Loucy (cell line): ENCODE data around the gene FAM168B.

Source experiments
- H2AFZ ChIP-seq: fragments of 200-600 bp; sonication (generic); 2 replicates; pipeline ENCODE4 v1.6.0; 2016; ENCODE audit warnings: antibody characterized with exemption, mild to moderate bottlenecking, low read length, moderate library complexity
- H3F3A ChIP-seq: fragments of 200-600 bp; 2 replicates; pipeline ENCODE4 v1.6.0; 2016; ENCODE audit warnings: antibody characterized with exemption, low read depth, mild to moderate bottlenecking
- H3K27me3 ChIP-seq: fragments of 200-600 bp; sonication (generic); 2 replicates; pipeline ENCODE4 v1.6.1; 2014; ENCODE audit warnings: low read length, mild to moderate bottlenecking; ENCODE audit not compliant: insufficient read depth, poor library complexity, severe bottlenecking
- H3K36me3 ChIP-seq: fragments of 200-600 bp; sonication (generic); 2 replicates; pipeline ENCODE4 v1.6.1; 2016; ENCODE audit warnings: low read length; ENCODE audit not compliant: insufficient read depth
- H3K4me1 ChIP-seq: fragments of 200-600 bp; sonication (generic); 2 replicates; pipeline ENCODE4 v1.5.1; 2014; ENCODE audit warnings: low read length, mild to moderate bottlenecking; ENCODE audit not compliant: insufficient read depth, poor library complexity, severe bottlenecking
- H3K4me2 ChIP-seq: fragments of 200-600 bp; sonication (generic); 2 replicates; pipeline ENCODE4 v1.6.0; 2014; ENCODE audit warnings: antibody characterized with exemption, low read length, low read depth, mild to moderate bottlenecking; ENCODE audit not compliant: poor library complexity, severe bottlenecking
- H3K4me3 ChIP-seq: fragments of 200-600 bp; sonication (generic); 2 replicates; pipeline ENCODE4 v1.5.1; 2014; ENCODE audit warnings: low read length, mild to moderate bottlenecking, mixed read lengths; ENCODE audit not compliant: poor library complexity, severe bottlenecking
- H3K79me2 ChIP-seq: fragments of 200-600 bp; sonication (generic); 2 replicates; pipeline ENCODE4 v1.6.1; 2014; ENCODE audit warnings: low read length; ENCODE audit not compliant: insufficient read depth
- H3K9ac ChIP-seq: fragments of 200-600 bp; sonication (generic); 2 replicates; pipeline ENCODE4 v1.6.0; 2014; ENCODE audit warnings: mild to moderate bottlenecking, low read depth, low read length, moderate library complexity; ENCODE audit not compliant: poor library complexity, severe bottlenecking
- H3K9me2 ChIP-seq: fragments of 200-600 bp; sonication (generic); replicated peaks from 2 replicates; pipeline ENCODE4 v1.6.1; 2016; ENCODE audit warnings: low read depth, low read length, mixed read lengths
- H3K9me3 ChIP-seq: fragments of 200-600 bp; sonication (generic); 2 replicates; pipeline ENCODE4 v1.6.1; 2014; ENCODE audit warnings: mild to moderate bottlenecking, antibody characterized with exemption, low read length, low read depth; ENCODE audit not compliant: insufficient read depth
- H4K20me1 ChIP-seq: fragments of 200-600 bp; sonication (generic); 2 replicates; pipeline ENCODE4 v1.6.0; 2014; ENCODE audit warnings: antibody characterized with exemption, low read length, mild to moderate bottlenecking; ENCODE audit not compliant: insufficient read depth, poor library complexity, severe bottlenecking
- EZH2phosphoT487 ChIP-seq: fragments of 200-600 bp; IDR thresholded peaks from 2 replicates; pipeline ENCODE4 v1.6.1; 2018; ENCODE audit warnings: antibody characterized with exemption, mild to moderate bottlenecking, moderate library complexity, borderline replicate concordance
- TF ChIP-seq, protein P1 (sequence below): fragments of 200-600 bp; sonication (generic); conservative IDR thresholded peaks from 2 replicates; pipeline ENCODE4 v1.5.1; 2014; ENCODE audit warnings: mild to moderate bottlenecking, antibody characterized with exemption, low read length

Gene FAM168B

DNA sequence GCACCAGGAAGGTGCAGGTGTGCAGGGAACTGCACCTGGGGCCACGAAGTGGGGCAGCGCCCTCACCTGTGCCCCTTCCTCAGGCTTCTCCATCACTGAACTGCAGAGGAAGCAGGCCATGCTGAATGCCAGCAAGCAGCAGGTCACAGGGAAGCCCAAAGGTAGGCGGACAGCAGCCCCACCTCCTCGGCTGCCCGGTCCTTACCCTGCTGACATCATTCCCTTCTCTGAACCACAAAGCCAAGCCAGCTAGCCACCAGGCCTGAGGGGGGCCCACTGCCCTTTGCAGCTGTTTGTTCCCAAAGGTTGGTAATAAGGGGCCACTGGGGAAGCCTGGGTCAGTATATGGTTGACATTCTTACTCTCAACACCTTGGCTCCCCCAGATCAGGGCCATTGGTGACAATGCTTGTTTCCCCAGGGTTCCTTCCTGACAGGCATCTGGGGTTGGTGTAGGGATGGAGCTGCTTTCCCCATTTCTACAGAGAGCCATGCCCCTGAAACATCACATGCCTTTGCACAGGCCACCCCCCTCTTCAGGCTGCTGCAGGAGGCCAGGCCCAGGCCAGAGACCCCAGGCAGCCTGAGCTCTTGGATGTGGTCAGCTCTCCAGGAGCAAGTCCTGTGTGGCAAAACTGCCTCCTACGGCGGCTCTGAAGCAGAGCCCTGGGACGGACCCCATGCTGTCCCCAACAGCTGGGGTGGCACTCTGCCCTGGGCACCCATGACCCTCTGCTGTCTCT, 47.8 kb downstream of the FAM168B start:
- Histone ChIP-seq H3F3A (no peaks in the 10 kb centered on the region), H3K4me3 (no peak overlapping the region), H3K27me3 (no peaks in the 10 kb centered on the region), H4K20me1 (peaks cover 7% of the 10 kb centered on the region), H3K9me3 (no peaks in the 10 kb centered on the region), H3K36me3 (peaks cover 45% of the 10 kb centered on the region; the same call in 1 of the 2 replicates), H3K4me1 (peaks cover 24% of the 10 kb centered on the region), H3K4me2 (no peak overlapping the region), H3K9ac (no peak overlapping the region), H3K9me2 (no peaks in the 10 kb centered on the region), H2AFZ (no peak overlapping the region), H3K79me2 (peaks cover 4% of the 10 kb centered on the region)
- TF ChIP-seq EZH2phosphoT487: no peak
- TF ChIP-seq, protein P1, sequence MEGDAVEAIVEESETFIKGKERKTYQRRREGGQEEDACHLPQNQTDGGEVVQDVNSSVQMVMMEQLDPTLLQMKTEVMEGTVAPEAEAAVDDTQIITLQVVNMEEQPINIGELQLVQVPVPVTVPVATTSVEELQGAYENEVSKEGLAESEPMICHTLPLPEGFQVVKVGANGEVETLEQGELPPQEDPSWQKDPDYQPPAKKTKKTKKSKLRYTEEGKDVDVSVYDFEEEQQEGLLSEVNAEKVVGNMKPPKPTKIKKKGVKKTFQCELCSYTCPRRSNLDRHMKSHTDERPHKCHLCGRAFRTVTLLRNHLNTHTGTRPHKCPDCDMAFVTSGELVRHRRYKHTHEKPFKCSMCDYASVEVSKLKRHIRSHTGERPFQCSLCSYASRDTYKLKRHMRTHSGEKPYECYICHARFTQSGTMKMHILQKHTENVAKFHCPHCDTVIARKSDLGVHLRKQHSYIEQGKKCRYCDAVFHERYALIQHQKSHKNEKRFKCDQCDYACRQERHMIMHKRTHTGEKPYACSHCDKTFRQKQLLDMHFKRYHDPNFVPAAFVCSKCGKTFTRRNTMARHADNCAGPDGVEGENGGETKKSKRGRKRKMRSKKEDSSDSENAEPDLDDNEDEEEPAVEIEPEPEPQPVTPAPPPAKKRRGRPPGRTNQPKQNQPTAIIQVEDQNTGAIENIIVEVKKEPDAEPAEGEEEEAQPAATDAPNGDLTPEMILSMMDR: no peak

DNA sequence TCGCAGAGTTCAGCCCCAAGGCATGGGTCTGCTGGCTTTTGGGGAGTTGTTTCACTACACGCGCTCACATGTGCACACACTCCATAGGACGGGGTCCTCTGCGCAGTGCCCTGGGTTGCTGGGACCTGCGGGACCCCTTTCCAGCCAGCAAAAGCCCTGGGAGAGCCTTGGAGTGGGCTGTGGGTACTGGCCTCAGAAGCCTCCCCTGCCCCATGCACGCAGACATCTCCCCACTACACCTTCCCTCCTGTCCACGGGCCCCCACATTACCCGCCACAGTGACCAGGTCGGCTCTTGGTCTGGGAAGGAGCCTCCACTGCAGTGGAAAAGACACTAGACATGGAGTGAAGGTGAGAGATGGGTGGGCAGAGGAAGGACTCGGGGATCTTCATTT, 48.5 kb downstream of the FAM168B start:
- Histone ChIP-seq H4K20me1 (peaks cover 5% of the 10 kb centered on the region), H3K4me3 (no peak overlapping the region), H3K4me2 (no peak overlapping the region), H3K4me1 (peaks cover 26% of the 10 kb centered on the region), H3K36me3 (peaks cover 39% of the 10 kb centered on the region; the same call in 1 of the 2 replicates), H3K79me2 (peaks cover 11% of the 10 kb centered on the region), H3F3A (no peaks in the 10 kb centered on the region), H3K9me2 (no peaks in the 10 kb centered on the region), H2AFZ (no peak overlapping the region), H3K9me3 (no peaks in the 10 kb centered on the region), H3K9ac (no peak overlapping the region), H3K27me3 (no peaks in the 10 kb centered on the region)
- TF ChIP-seq, protein P1: no peak
- no peak for TF ChIP-seq EZH2phosphoT487

DNA sequence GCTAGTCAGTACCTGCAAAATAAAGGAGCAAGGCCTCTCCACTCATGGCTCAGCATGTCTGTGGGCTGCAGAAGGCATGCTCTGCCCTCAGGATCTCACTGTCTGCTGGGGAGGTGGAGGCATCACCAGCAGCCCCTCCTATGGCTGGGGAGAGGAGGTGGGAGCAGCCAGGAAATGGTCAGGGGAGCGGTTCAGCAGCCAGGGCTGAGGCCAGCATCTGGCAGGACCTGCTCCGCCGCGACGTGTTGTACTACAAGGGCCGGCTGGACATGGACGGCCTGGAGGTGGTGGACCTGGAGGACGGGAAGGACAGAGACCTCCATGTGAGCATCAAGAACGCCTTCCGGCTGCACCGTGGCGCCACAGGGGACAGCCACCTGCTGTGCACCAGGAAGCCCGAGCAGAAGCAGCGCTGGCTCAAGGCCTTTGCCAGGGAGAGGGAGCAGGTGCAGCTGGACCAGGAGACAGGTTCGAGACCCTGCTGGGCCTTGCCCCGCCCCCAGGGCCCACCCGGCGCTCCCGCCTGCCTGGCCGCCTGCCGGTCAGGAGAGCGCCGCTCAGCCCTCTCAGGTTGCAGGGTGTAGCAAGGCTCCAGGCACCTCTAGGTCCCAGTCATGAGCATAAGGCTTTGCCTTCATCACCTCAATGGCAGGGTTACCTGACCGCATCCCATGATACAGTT, 49.0 kb downstream of the FAM168B start:
- no peak overlapping the region for H2AFZ ChIP-seq
- H3K27me3 ChIP-seq: no peaks in the 10 kb centered on the region
- H3K9me3 ChIP-seq: no peaks in the 10 kb centered on the region
- H3K36me3 ChIP-seq: peaks cover 33% of the 10 kb centered on the region; the same call in 1 of the 2 replicates
- no peaks in the 10 kb centered on the region for H3F3A ChIP-seq
- H3K4me1 ChIP-seq: peaks cover 26% of the 10 kb centered on the region
- peaks cover 4% of the 10 kb centered on the region for H4K20me1 ChIP-seq
- H3K4me2 ChIP-seq: no peak overlapping the region
- H3K4me3 ChIP-seq: no peak overlapping the region
- H3K9ac ChIP-seq: no peak overlapping the region
- no peak for TF ChIP-seq EZH2phosphoT487
- TF ChIP-seq, protein P1: no peak
- peaks cover 16% of the 10 kb centered on the region for H3K79me2 ChIP-seq
- H3K9me2 ChIP-seq: no peaks in the 10 kb centered on the region
